ENCODE data around the gene PDK3.

- no peak for TF ChIP-seq CTCF (conservative IDR thresholded peaks at IDR 0.05 in 1 of 2, IDR thresholded peaks at IDR 0.05 in 1 of 2; ENCODE audit: extremely low read depth in 1 of 2, insufficient read depth in 1 of 2, low read depth in 1 of 2, low read length in 2 of 2)
- no peak for TF ChIP-seq EZH2 (IDR thresholded peaks at IDR 0.05; ENCODE audit: borderline replicate concordance, low read length)
Measured at GRCh38 chrX:24563291-24564010, 98.4 kb downstream of the PDK3 start.
